Fibroblast of skin of back (primary cell): ENCODE results near the gene GATC.
A peak's percentile ranks its signal among the peaks of the same experiment; 100 is the strongest.
"Not testable (repeated sequence)": the region's sequence is repeated elsewhere in the genome, so short reads cannot be mapped to it uniquely, and the experiment has no call there.

Experiments used
- DNase-seq: peaks from one replicate; pipeline ENCODE4 v3.0.0-alpha.2; 2013

Gene GATC

DNA sequence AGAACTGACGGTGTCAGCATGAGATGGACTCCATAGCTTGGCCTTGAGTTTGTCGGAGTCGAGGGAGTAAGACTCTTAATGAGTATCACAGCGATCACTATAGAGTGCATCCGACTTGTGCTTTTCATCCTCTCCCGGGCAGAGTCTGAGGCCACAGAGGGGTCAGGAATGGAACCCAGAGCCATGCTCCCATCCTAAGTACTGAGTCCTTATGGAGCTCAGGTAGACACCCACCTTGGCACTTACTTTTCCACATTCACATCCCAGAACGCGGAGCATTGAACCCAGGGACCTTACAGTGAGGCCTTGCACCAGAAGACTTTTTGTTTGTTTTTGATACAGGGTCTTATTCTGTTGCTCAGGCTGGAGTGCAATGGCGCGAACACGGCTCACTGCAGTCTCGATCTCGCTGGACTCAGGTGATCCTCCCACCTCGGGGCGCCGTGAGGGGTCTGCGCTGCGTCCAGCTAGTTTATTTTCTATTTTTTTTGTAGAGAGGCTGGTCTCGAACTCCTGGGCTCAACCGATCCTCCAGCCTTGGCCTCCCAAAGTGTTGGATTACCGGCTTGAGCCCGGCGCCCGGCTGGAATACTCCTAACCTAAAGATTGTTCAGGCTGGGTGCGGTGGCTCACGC, 24.0 kb downstream of the GATC start:
- DNase-seq, result peak; percentile 24

DNA sequence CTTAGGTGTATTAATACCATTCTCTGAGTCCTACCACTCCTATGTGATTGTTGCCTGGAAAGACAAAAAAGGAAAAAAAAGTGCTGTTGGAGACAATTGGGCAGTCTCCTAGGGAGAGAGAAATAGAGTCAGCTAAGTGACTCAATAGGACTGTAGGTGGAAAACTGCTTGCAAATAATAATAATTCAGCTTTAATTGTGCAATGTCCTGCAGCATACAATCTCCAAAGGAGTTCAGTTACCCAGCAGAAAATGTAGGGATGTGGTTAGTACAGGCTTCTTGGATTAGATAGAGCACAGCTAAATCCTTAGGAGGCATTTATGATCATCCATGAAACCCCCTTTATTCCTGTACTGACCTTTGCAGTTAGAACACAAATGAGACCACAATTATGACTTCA, 26.3 kb downstream of the GATC start:
- no peak for DNase-seq

DNA sequence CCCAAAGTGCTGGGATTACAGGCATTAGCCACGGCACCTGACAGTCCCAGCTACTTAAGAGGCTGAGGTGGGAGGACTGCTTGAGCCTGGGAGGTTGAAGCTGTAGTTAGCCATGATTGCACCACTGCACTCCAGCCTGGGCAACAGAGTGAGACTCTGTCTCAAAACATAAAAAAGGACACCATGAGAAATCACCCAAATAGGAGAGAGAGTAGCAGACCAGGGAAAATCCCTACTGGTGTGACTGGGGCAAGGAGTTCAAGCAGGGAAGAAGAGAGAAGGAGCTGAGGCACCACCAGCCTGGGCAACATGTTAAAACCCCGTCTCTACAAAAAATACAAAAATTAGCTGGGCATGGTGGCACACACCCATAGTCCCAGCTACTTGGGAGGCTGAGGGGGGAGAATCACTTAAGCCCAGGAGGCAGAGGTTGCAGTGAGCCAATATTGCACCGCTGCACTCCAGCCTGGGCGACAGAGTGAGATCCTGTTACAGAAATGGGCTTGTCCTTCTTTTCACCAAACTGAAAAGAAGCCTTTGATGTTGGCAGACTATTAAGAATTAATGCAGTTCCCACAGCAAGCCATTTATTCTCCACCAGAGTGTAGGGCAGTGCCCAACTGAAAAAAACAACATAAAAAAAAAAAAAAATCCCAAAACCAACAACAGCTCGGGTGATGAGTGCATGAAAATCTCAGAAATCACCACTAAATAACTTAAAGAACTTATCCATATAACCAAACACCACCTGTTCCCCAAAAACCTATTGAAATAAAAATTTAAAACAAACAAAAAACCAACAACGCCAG, 27.8 kb downstream of the GATC start:
- no peak for DNase-seq

DNA sequence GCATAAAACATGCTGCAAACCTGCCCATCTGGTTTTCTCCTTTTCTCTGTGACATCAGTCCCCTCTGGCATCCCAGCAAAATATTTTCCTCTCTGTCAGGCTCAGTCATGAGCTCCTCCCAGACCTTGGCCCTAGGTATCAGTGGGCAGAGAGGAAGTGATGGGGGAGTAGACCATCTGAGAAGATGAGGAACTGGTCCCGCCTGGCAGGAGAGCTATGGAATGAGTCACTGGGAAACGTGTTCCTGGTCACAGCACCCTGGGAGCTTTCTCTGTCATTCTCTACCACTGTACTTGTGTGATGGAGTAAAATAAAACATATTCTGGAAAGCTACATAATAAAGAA, 28.3 kb downstream of the GATC start:
- DNase-seq, result peak; percentile 92

DNA sequence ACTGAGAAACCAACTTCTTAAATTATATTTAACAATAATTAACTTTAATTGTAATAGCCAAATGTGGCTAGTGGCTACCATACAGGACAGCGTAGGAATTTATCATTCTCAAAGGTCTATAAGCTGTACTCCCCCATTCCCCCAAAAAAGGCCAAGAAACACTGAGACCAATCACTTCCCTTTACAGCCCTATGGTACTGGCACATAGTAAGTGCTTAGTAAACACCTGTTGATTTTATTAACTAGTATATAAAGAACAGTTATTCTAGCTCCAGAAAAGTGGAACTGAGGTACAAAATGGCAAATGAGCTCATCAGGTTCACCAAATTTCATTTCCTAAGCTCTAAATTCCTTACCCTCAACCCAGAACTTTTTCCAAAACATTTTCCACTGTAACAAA, 29.4 kb downstream of the GATC start:
- no peak for DNase-seq

DNA sequence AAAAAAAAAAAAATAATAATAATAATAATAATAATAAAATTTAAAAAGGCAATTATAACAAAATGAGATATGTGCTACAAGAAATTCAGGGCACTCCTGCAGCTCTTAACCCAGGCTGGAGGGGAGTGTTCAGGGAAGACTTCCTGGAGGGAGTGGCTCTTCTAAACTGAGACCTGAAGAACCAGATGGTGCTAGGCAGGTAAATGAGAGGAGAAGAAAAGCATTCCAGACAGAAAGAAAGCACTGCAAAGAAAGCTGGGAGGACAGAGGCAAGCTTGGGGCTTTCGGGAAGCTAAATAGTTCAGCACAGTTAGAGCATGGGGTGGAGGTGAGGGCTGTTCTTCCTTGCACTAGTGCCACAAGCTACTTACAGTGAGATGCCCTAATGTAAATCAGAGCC, 33.2 kb downstream of the GATC start:
- no peak for DNase-seq

DNA sequence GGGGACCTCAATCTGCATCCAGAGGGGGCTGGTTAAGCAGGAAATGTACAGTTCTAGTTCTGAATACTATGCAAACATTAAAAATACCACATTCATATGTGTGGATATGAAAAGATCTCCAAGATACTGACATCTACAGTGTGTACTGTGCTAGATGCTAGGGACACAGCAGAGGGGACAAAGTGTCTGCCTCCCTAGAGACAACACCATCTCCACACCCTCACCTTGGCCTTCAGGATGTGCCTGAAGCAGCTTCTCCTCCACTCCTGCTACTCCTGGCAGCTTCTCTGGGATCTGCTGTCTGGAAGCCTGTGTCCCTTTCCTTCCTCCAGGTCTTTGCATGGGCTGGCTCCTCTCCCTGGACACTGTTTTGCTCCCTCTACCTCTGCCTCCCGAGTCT, 34.0 kb downstream of the GATC start:
- no peak for DNase-seq

DNA sequence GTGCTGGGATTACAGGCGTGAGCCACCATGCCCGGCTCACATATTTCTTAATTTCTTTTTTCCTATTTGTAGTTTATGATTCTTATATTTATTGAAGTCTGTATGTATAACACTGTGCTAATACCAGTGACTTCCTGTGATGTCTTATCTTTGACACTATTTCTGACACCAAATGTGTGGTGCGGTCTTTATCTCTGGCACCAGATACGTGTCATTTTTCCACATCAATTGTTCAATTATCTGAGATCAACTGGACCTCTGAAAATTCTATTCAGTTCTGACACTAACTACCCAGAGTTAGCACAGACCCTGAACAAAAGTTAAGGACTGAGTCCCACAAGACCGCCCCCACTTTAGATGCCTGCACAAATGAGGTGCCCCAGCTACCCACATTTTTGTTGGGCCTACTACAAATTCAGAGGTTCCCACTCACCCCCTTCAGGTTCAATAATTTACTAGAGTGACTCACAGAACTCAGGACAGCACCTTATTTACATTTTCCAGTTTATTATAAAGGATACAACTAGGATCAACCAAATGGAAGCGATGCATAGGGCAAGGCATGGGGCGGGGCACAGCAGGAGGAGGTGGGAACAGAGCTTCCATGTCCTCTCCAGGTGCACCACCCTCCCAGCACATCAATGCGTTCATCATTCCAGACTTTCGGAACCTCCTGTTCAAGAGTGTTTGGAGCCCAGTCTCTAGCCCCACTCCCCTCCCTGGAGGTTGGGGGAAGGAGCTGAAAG, 35.0 kb downstream of the GATC start:
- DNase-seq, result no peak

DNA sequence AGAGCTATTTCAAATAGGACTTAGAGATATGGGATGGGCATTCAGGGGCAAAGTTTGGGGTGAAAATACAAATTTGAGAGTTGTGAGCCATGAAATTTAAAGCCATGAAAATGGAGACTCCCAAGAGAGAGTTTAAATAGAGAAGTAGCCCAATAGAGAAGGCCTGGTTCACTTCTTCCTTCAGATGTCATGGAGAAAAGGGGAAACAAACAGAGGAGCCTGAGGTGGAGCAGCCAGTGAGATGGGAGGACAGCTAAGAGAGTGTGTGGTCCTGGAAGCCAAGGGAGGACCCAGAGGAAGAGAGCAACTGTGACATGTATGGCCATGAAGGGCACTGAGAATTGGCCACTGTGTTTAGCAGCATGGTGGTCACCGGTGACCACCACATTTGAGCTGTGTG, 37.4 kb downstream of the GATC start:
- no peak for DNase-seq

DNA sequence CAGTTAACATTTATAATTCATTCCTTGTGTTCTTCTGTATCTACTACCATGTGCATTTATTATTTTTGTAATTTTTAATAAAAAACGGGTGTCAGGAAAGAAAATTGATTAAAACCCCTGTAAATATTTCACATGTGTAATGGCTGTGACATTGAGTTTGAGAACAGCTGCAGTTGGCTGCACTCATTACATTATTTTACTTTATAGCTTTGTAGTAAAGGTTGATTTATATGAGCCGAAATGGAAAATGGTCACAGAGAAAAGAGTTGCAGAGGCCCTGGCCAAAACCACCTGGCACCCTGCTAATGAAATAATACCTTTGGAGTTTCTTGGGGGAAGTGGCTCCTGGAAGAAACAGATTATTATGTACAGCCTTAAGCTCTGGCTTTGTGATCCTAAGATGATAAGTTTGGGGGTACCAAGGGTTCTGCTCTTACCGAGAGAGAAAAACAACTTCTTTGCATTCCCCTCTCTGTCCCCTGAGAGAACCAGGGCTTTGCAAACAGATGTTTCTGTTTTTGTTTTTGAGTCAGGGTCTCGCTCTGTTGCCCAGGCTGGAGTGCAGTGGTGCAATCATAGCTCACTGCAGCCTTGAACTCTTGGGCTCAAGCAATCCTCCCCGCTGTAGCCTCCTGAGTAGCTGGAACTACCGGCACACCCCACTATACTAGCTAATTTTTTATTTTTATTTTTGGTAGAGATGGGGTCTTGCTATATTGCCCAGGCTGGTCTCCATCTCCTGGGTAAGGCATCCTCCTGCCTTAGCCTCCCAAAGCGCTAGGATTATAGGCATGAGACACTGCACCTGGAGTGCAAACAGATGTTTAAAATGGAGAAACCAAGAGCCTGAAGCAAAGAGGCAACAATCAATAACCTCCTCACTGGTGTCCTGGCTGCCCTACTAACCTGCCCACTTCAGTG, 40.0 kb downstream of the GATC start:
- DNase-seq, result no peak

DNA sequence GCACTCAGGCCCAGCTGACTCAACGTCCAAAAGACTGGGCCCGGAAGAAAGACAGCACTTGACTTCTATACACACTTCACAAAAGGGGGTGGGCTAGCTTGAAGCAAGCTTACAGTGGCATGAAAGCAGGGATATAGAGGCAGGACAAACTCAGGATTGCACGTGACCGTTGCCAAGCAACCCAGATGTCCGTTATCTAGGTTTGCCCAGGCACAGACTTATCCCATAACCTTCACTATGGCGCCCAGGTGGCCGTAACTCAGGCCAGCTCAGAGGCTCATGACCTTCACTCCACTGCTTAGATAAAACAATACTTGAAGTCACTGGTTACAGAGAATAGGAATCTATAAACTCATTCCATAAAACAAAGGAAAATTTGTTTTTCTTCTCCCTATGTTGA, 41.3 kb downstream of the GATC start:
- not testable (repeated sequence) for DNase-seq

DNA sequence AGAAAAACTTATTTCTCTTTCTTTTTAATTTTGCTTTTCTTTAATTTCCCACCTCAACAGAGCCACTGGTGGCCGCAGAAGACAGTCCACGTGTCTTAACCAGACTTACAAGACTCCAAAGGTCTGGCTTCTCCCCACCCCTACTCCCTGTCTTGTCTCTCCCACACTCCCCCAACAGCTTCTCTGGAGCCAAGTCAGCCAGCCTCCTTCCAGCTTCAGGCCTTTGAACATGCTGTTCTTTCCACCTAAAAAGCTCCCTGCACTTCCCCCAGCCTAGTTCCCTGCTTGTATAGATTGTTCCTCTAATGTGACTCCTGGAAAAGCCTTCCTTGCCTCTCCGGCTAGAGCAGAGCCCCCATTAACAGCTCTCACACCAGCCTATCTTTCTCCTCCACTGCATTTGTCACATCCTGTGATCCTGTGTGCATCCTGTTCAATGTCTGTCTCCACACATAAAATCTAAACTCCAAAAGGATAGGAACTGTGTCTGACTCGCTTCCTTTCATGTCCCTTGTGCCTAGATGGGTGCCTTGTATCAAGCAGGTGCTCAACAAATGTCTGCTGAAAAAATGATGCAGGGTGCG, 41.9 kb downstream of the GATC start:
- no peak for DNase-seq

DNA sequence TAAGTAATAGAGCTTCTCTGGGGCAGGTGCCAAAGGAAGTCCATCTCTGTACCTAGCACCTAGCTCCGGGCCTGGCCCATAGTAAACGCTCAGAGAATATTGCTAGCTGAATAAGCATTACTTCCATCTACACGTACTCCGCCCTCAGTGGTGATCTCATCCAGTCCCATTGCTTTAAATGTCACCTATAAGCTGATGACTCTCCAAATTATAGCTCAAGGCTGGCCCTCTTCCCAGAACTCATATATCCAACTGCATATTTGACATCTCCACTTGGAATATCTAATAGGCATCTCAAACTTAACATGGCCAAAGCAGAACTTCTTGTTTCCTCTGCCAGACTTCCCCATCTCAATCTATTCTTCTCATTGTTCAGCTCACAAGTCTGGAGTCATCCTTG, 42.8 kb downstream of the GATC start:
- peak; percentile 11 for DNase-seq

DNA sequence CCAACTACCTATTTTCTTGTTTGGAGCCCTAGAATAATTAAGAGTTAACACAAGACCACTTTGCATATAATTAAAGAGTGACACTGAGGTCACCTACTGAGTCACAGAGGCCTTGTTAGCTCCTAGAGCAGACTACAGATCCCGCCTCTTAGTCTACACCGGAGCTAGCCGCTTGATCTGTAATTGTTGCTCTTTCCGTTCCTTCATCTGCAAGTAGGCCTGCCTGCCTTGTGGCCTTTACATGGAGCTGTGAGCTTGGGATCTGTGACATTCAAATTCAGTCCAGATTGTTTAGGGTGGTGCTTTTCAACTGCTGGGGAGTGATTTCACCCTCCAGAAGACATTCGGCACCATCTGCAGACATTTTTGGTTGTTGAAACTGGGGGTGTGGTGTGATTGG, 44.1 kb downstream of the GATC start:
- no peak for DNase-seq

DNA sequence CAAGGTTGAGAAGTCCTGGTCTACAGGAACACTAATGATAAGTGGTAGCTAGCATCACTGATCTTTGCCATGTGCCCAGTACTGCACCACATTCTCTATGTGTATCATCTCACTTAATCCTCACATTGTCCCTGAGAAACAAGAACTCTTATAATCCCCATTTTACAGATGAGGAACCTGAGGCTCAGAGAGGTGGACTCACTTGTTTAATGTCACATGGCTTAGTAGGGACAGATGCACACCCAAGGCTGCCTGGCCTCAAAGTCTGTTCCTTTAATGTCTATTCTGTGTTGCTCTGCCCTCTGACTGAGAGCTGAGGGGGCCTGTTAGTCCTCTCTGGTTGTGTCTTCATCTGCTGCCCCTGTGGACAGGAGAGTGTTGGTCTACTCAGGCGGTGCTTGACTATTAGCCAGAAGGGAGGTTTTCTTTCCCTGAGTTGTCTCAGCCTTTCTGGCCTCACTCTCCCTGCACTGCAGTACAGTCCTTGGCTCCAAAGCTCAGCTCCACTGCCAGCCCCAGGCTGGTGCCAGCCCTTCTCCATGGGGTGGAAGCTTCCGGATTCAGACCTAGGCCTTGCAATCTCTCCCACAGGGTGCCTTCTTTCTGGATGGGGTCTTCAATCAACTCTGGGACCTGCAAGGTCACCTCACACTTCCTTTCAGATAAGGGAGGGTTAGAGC, 44.7 kb downstream of the GATC start:
- no peak for DNase-seq

DNA sequence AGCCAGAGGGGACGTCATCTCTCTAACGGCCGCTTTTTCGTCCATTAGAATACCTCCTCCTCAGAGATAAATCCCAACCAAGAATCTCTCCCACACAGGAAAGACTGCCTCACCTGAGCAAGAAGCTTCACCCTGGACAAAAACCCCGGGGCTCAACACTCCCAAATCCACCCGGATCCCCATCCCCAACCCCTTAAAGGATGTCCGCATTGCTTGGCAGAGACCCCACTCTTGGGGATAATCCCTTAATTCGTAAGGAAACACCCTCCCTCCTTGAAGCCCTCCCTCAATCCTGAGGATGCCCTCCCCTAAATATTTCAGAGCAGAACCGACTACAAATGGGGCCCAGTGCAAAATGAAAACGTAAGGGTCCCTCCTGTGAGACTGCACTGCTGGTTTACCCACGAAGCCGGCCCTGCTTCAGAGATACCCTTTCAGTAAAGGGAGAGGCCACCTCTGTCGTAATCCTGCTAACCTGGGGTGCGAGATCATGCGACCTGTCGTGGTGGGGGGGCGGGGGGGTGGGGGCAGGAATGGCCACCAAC, 49.0 kb downstream of the GATC start:
- no peak for DNase-seq

DNA sequence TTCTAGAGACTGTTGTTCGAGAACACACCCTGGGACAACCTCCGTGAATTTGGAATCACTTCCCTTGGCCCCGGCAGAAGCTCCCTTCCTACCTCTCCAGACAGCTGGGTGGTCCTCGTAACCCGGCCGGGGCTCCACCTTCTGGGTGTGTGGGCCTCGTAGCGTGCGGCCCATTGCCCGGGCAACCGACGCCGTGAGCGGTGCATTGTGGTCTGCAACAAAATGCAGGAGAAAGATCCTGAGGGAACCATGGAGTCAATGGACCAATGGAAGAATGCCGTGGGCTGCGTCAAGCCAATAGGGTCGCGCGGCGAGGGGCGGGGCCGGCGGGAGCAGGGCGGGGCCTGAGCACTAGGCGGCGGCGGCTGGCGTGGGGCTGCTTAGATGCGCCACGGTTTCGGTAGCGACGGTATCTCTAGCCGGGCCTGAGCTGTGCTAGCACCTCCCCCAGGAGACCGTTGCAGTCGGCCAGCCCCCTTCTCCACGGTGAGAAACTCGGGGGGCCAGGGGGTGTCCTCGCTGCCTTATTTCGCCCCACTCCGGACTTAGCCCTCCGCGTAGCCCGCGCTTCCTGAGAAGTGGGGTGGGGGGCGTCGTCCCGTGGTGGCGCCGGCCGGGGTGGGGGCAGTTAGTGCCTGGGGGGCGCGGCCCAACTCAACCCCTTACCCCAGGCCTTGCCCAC, 49.6 kb downstream of the GATC start, which contains the start of gene DYNLL1:
TSS of gene DYNLL1 (plus strand) at position 383 of the 682 bp plus-strand sequence. CDS start 309 bp downstream, outside the sequence.
- peak; percentile 93 for DNase-seq

DNA sequence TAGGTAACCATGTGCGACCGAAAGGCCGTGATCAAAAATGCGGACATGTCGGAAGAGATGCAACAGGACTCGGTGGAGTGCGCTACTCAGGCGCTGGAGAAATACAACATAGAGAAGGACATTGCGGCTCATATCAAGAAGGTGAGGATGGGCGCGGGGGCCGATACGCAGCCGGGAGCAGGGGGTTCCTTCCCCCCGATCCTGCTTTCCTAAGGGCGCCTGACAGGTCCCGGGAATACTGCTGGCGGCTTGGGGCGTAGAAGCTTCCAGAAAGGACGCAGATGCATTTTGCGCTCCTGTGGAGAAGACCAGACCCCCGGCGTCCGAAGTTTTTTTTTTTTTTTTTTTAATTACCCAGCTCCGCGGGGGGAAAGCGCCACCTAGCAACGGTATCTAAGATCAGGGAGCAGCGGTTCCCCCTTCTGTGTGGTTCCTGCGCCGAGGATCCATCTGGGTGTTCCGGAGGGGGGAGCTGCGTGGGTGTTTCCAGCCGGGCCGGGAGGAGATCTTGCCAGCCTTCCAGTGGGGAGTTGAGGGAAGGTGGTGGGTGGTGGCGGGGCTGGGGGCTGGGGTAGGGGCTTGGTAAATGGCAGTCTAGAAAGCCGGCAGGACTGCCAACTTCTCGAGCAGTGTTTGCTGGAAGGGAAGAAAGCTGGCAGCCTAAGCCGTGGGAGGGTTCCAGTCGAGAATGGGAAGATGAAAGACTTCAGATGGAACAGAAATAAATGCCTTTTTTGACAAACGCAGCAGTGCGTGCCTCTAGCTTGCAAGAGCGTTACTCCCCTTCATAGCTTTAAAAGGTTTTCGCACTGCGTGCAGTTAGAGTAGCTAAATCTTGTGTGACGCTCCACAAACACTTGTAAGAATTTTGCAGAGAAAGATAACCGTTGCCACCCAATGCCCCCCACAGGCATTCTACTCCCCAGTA, 50.4 kb downstream of the GATC start:
- DNase-seq, result peak; percentile 48

DNA sequence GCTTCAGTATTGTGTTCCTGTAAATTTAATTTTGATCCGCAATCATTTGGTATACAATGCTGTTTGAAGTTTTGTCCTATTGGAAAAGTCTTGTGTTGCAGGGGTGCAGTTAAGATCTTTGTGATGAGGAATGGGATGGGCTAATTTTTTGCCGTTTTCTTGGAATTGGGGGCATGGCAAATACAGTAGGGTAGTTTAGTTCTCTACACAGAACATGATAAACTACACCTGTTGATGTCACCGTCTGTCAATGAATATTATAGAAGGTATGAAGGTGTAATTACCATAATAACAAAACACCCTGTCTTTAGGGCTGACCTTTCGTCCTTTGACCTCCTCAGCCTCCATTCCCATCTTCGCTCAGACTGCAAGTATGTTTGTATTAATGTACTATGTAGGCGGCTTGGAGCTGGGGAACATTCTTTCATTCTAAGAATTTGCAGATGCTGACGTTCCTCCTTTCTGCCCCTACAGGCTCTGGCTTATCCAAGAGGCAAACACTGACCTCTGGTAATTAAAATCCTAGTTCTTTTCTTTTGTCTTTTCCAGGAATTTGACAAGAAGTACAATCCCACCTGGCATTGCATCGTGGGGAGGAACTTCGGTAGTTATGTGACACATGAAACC, 51.4 kb downstream of the GATC start:
- peak; percentile 12 for DNase-seq
